HG03575 (cell line): Measurements from ENCODE around the gene MIPEP.
"Not testable (repeated sequence)": the region's sequence is repeated elsewhere in the genome, so short reads cannot be mapped to it uniquely, and the experiment has no call there.

Experiments
- ATAC-seq: cut with Tn5 transposase; IDR thresholded peaks from one replicate; pipeline ENCODE4 v1.9.1; 2021; ENCODE audit not compliant: unreplicated experiment, insufficient number of reproducible peaks, low FRiP score; ENCODE audit errors: extremely low read depth

MIPEP gene

GRCh38 chr13:23893791-23894190 lies 4.6 kb upstream of the MIPEP start:
- ATAC-seq: not testable (repeated sequence)

DNA sequence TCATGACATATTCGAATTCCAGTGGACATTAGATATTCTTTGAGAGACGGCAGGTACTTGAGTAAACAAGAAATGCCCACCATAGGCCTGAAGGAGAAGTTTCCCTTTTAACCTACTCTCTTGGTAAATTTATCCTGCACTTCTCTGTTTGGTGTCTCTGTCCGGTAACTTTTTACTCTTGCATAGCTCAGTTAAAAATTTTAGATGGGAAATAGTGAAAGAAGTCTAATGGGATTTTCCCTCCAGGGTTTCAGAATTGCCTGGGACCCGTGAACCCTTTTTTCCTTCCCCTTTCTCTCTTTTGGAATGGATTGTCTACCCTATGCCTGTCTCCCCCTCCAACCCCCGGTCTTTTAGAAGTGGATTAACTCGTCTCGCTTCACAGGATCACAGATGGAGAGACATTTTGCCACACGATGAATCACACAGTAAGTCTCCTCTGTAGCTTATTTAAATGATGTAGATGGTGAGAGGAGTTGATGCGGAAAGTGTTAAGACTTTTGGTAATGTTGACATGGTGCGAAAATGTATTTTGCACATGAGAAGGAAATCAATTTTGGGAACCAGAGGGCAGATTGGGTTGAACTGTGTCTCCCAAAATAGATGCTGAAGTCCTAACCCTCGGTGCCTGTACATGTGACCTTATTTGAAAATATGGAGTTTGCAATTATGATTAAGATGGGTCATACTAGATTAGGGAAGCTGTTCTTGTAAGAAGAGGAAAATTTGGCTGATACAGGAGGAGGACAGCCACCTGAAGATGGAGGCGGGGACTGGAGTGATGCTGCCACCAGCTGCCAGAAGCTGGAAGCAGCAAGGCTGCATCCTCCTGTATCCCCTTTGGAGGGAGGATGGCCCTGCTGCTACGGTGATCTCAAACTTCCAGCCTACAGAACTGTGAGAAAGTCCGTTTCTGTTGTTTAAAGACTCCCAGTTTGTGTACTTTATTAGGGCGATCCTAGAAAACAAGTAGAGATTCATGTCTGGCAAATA lies 711 bp upstream of the MIPEP start:
- no peak for ATAC-seq

DNA sequence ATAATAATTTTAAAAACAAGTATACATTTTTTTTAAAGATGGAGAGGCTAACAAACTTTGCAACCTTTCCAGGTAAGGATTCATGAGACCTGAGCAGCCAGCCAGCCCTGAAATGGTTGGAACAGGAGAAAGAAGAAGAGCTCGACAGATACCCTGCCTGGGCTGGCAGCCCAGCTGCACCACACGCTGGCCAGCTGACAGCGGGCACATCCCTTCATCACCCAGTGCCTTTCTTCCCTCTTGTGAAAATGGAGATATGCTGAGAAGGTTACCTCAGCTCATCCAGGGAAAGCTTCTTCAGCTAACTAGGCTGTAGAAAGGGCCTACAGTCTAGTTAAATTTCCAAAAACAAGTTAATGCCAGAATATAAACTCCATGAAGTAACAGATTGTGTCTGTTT lies 4.8 kb downstream of the MIPEP start:
- not testable (repeated sequence) for ATAC-seq

DNA sequence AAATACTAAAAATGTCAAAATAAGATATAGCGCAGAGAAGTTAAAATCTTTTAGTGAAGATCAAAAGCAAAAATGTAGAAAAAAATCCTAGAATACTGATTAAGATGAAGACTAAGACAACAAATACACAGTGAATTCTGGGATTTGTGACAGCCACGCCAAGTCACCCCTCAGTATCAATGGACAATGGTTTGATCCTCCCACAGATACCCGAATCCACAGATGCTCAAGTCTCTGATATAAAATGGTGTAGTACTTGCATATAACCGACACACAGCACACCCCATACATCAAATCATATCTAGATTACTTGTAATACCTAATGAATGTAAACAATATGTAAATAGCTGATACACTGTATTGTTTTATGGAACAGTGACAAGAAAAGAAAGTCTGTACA lies 5.9 kb downstream of the MIPEP start:
- ATAC-seq: no peak

- not testable (repeated sequence) for ATAC-seq
Measured at GRCh38 chr13:23881402-23881800, 7.8 kb downstream of the MIPEP start.

GRCh38 chr13:23880493-23881401 lies 8.5 kb downstream of the MIPEP start:
- not testable (repeated sequence) for ATAC-seq

DNA sequence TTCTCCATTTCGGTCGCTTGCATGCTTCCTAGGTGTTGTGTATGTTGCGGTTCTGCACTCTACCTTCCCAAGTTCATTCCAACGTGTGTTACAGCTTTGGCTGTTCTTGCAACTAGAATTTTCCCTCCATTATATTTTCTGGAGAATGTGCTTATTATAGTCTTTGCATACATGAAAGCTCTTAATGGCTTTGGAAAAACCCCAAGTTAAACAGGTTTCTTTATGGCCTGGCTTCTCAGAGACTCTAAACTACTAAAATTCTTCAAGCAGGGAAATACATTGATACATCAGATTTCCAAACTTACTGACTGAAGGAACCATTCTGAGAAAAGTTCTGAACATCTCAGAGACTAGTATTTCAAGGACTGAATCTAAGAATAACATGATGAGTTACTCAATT lies 11.9 kb downstream of the MIPEP start:
- no peak for ATAC-seq

- no peak for ATAC-seq
Measured at GRCh38 chr13:23876265-23876664, 12.9 kb downstream of the MIPEP start.

GRCh38 chr13:23871616-23872220 lies 17.5 kb downstream of the MIPEP start:
- ATAC-seq: no peak

DNA sequence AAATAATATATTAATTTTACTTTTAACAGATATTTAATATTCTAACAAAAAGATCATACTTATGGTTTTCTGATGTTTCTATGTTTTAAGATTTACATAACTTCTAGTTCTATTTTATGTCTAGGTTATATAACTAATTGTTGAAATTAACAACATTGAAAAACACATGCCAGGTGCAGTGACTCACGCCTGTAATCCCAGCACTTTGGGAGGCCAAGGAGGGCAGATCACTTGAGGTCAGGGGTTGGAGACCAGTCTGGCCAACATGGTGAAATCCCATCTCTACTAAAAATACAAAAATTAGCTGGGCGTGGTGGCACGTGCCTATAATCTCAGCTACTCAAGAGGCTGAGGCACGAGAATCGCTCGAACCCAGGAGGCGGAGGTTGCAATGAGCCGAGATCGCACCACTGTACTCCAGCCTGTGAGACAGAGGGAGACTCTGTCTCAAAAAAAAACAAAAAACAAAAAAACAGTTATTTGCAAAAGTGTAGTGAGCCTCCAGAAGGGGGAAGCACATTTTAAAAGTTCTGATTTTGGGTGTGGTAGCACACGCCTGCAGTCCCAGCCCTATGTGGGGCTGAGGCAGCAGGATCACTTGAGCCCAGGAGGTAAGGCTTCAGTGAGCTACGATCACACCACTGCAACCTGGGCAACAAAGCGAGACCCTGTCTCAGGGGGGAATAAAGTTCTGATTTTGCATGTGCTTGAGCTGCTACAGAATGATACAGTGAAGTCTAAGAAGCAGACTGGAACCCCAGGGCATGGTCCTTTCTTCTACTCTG lies 18.7 kb downstream of the MIPEP start:
- no peak for ATAC-seq

DNA sequence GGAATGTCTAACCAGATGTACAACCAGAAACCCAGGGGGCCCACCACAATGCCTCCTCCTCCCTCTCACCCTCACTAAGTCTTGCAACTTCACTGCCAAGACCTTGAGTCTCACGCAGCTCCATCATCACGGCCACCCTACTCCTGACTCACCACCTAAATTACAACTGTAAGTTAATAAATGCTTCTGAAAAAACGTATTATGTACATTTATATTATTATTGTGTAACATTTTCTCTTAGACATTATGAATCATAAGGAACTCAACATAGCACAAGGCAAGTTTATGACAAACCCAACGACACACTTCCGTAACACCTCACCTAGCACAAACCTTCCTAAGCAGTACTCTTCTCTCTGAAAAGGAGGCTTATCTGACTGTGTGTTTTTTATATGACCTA lies 20.7 kb downstream of the MIPEP start:
- ATAC-seq: no peak

DNA sequence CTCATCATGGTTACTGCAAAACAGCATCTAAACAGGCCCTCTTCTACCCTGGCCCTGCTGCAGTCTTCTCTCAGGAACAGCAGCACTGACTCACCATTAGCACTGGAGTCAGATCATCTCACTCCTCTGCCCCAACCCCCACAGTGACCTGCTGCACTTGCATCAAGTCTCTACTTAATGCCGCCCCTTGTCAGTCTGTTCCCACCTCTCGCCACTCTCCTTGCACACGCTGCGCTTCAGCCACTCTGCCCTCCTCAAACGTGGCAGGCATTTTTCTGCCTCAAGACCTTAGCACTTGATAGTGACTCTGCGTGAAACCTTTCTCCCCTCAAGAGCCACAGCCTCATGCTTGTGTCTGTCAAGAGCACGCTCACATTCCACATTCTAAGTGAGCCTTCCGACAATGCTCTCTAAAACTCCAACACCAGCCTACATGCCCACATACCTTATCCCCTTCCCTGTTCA lies 22.1 kb downstream of the MIPEP start:
- ATAC-seq: no peak

DNA sequence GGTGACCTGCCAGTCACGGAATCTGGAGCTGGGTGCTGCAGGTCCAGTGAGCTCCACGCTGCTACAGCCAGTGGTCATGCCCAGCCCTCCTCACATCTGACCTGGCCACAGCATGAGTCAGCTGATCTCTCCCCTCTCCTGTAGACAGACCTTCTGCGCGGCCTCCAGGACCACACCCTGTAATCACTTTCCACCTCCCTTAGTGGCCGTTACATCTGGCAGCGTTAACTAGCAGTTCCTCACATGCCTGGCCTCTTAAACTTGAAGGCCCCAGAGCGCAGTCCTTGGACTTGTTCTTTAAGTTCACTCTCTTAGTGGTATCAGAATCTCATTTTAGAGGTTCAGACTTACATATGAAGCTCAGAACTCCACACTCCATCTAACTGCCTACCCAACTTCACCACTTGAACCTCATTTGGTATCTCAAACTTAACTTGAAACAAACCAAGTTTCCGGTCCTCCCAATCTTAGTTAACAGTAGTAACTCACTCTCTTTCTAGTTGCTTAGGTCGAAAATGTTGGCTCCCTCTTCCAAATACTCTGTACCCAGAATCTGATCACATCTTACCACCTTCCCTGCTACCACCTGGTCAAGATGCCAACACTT lies 22.7 kb downstream of the MIPEP start:
- no peak for ATAC-seq

DNA sequence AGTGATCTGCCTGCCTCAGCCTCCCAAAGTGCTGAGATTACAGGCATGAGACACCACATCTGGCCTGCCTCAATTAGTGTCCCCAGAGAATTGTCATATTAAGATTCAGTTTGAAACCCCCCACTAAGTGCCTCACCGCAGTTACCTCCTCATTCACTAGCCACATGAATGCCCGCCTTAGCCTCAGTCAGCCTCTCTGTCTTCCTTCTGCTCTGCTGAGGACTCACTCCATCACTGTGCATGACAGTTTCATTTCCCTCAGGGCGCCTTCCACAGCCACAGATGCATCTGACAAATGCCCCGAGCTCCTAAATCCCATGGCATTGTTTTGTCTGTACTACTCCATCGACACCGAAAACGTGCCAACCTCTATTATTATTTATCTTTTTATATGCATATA lies 23.3 kb downstream of the MIPEP start:
- ATAC-seq: no peak

- ATAC-seq: no peak
Measured at GRCh38 chr13:23865026-23865425, 24.2 kb downstream of the MIPEP start.

DNA sequence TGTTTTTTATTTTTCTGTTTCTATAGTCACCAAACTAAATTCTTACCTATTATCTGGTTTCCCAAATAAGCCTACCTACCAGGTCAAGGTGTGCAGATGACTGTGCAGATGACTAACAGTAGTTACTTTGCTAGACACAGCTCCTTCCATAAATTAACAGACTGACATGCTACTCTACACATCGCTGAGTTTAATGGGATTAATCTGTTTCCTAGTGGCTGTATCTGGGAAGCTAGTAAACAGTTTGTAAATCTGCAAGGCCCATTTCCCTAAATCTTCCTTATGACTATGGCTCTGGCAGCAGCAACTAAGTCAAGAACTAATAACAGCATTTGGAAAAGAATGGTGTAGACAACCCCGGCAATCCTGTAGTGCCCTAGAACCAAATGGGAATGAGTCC lies 27.9 kb downstream of the MIPEP start:
- ATAC-seq: no peak

GRCh38 chr13:23859904-23860303 lies 29.3 kb downstream of the MIPEP start:
- no peak for ATAC-seq

- ATAC-seq: no peak
Measured at GRCh38 chr13:23859455-23859854, 29.7 kb downstream of the MIPEP start.
